WTC11 (cell line): ENCODE data around the gene ST6GALNAC1.

Experiments
- CTCF ChIP-seq: fragments of 200-600 bp; IDR thresholded peaks from 2 replicates; pipeline ENCODE4 v1.8.0; 2022; ENCODE audit warnings: antibody characterized with exemption
- ESRRA ChIP-seq: sonication (generic); formaldehyde crosslinking; IDR thresholded peaks from 2 replicates; pipeline ENCODE4 v1.8.1; 2022; ENCODE audit warnings: mild to moderate bottlenecking, missing genetic modification reagents, borderline replicate concordance
- ZBTB21 ChIP-seq: sonication (generic); formaldehyde crosslinking; IDR thresholded peaks from 2 replicates; pipeline ENCODE4 v1.8.1; 2023; ENCODE audit warnings: mild to moderate bottlenecking, missing genetic modification reagents, borderline replicate concordance
- ZNF416 ChIP-seq: fragments of 250-450 bp; sonication (Bioruptor Pico); IDR thresholded peaks from 2 replicates; pipeline ENCODE4 v1.9.0; 2021; ENCODE audit warnings: mild to moderate bottlenecking, inconsistent platforms
- TF ChIP-seq, protein P1 (sequence below): sonication (generic); formaldehyde crosslinking; IDR thresholded peaks from 2 replicates; pipeline ENCODE4 v1.8.0; 2022; ENCODE audit warnings: mild to moderate bottlenecking, missing genetic modification reagents
- TF ChIP-seq, protein P2 (sequence below): sonication (generic); formaldehyde crosslinking; IDR thresholded peaks from 2 replicates; pipeline ENCODE4 v1.8.0; 2022; ENCODE audit warnings: mild to moderate bottlenecking, missing genetic modification reagents
- TF ChIP-seq, protein P3 (sequence below): sonication (generic); formaldehyde crosslinking; IDR thresholded peaks from 2 replicates; pipeline ENCODE4 v1.8.1; 2022; ENCODE audit warnings: low read depth, mild to moderate bottlenecking, moderate library complexity, missing genetic modification reagents, borderline replicate concordance

- TF ChIP-seq ZBTB21 (CRISPR knock-in tag) (no peak), CTCF (no peak), ESRRA (CRISPR knock-in tag) (no peak), ZNF416 (CRISPR knock-in tag) (no peak)
- TF ChIP-seq, protein P1, sequence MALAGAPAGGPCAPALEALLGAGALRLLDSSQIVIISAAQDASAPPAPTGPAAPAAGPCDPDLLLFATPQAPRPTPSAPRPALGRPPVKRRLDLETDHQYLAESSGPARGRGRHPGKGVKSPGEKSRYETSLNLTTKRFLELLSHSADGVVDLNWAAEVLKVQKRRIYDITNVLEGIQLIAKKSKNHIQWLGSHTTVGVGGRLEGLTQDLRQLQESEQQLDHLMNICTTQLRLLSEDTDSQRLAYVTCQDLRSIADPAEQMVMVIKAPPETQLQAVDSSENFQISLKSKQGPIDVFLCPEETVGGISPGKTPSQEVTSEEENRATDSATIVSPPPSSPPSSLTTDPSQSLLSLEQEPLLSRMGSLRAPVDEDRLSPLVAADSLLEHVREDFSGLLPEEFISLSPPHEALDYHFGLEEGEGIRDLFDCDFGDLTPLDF (CRISPR knock-in tag) = no peak
- TF ChIP-seq, protein P2, sequence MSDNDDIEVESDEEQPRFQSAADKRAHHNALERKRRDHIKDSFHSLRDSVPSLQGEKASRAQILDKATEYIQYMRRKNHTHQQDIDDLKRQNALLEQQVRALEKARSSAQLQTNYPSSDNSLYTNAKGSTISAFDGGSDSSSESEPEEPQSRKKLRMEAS (CRISPR knock-in tag) = no peak
- TF ChIP-seq, protein P3, sequence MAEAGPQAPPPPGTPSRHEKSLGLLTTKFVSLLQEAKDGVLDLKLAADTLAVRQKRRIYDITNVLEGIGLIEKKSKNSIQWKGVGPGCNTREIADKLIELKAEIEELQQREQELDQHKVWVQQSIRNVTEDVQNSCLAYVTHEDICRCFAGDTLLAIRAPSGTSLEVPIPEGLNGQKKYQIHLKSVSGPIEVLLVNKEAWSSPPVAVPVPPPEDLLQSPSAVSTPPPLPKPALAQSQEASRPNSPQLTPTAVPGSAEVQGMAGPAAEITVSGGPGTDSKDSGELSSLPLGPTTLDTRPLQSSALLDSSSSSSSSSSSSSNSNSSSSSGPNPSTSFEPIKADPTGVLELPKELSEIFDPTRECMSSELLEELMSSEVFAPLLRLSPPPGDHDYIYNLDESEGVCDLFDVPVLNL (CRISPR knock-in tag) = no peak
These were observed 65.7 kb downstream of the ST6GALNAC1 start for GRCh38 chr17:76577876-76578275.
